GM12873 (cell line): ENCODE results near the gene IQSEC3.

Experiments used
- TF ChIP-seq, protein P1 (sequence below): IDR thresholded peaks from 2 replicates; pipeline ENCODE4 v1.5.1; 2012; ENCODE audit warnings: low read depth, mild to moderate bottlenecking, moderate library complexity, low read length, control low read depth; ENCODE audit not compliant: insufficient read depth; ENCODE audit errors: missing control alignments

The IQSEC3 gene

DNA sequence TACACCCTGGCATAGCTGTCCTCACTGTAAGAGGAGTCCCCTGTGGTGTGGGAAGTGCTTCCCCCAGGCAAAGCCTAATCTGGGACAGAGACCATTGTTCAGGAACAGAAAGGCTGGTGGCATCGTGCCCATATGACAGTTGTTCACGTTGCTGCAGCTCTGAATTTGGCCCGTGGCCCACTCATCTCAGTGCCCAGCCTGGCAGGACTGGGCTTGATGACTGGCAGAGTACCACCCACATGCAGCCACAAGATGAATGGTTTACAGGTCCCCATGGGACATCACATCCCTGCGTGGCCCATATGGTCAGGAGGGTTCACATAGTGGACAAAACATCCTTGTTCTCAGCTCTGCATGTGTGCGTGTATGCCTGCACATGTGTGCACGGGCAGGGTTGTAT, 17.5 kb downstream of the IQSEC3 start:
- TF ChIP-seq, protein P1, sequence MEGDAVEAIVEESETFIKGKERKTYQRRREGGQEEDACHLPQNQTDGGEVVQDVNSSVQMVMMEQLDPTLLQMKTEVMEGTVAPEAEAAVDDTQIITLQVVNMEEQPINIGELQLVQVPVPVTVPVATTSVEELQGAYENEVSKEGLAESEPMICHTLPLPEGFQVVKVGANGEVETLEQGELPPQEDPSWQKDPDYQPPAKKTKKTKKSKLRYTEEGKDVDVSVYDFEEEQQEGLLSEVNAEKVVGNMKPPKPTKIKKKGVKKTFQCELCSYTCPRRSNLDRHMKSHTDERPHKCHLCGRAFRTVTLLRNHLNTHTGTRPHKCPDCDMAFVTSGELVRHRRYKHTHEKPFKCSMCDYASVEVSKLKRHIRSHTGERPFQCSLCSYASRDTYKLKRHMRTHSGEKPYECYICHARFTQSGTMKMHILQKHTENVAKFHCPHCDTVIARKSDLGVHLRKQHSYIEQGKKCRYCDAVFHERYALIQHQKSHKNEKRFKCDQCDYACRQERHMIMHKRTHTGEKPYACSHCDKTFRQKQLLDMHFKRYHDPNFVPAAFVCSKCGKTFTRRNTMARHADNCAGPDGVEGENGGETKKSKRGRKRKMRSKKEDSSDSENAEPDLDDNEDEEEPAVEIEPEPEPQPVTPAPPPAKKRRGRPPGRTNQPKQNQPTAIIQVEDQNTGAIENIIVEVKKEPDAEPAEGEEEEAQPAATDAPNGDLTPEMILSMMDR, result no peak

GRCh38 chr12:85191-85666, 18.7 kb downstream of the IQSEC3 start:
- TF ChIP-seq, protein P1, result no peak

- TF ChIP-seq, protein P1, result no peak
These were observed 20.7 kb downstream of the IQSEC3 start for GRCh38 chr12:87315-87714.

- TF ChIP-seq, protein P1, result no peak
These were observed 21.3 kb downstream of the IQSEC3 start for GRCh38 chr12:87856-88255.

DNA sequence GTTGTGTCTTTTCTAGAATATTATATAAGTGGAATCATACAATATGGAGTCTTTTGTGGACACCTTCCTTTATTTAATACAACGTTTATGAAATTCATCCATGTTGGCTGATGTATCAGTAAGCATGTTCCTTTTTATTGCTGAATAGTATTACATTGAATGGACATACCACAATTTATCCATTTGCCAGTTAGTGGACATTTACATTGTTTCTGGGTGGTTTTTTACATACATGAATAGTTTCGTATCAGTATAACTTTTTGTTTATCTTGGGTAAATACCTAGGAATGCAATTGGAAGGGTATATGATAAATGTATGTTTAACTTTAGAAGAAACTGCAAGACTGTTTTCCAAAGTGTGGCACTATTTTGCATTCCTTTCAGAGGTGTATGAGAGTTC, 23.1 kb downstream of the IQSEC3 start:
- TF ChIP-seq, protein P1, result no peak

GRCh38 chr12:91213-91612, 24.6 kb downstream of the IQSEC3 start:
- TF ChIP-seq, protein P1, result no peak

DNA sequence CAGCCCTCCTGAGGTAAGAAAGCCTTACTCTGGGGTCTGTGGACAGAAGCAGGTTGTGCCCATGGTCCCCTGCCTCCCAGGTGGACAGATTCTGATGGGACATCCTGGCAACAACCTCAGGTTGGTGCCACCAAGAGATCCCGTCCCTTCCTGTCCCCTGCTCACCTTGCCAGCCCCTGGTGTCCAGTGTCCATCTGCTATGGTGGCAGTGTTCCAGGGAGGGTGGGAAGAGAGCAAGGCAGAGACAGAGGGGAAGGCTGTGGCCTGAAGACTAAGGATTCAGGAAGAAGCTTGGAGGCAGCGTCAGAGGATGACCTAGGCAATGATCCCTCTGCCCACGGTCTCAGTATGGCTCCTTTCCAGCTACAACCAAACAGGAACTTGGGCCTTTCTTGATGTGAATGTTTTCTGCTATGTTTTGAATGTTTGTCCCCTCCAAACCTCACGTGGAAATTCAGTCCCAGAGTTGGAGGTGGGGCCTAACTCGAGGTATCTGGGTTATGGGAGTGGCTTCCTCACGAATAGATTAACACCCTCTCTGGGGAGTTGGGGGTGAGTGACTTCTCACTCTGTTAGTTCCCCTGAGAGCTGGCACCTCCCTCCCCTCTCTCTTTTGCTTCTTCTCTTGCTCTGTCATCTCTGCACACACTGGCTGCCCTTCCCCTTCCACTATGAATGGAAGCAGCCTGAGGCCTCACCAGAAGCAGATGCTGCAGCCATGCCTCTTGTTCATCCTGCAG, 26.9 kb downstream of the IQSEC3 start:
- TF ChIP-seq, protein P1, result no peak
